ENCODE data around the gene PIP5KL1.

Gene PIP5KL1

GRCh38 chr9:127880143-127880542, 50.4 kb downstream of the PIP5KL1 start:
- DNase-seq (ENCODE audit: low spot score) = no peak
- ChIA-PET POLR2A (ENCODE audit: low non-redundant PET) (interaction anchor here (0.7 kb wide), 1 partner anchor 482 kb away, joined by 9 read pairs; no protein-coding TSS in a partner anchor), CTCF (no interaction called here)
- TF ChIP-seq CTCF (conservative IDR thresholded peaks at IDR 0.05; ENCODE audit: low read depth) = no peak
- no peak overlapping the region for H3K27ac ChIP-seq

GRCh38 chr9:127878652-127879390, 51.8 kb downstream of the PIP5KL1 start:
- no peak for TF ChIP-seq CTCF (conservative IDR thresholded peaks at IDR 0.05; ENCODE audit: low read depth)
- ChIA-PET POLR2A (ENCODE audit: low non-redundant PET) (interaction anchor here (0.7 kb wide), 1 partner anchor 9 kb away, joined by 19 read pairs; no protein-coding TSS in a partner anchor), CTCF (interaction anchor here (0.8 to 1.0 kb wide), 2 partner anchors 9 to 43 kb away, joined by 4 read pairs; no protein-coding TSS in a partner anchor)
- H3K27ac ChIP-seq = peak overlapping the region; percentile 87
- DNase-seq (ENCODE audit: low spot score) = no peak

GRCh38 chr9:127878001-127878651, 52.5 kb downstream of the PIP5KL1 start:
- no peak for DNase-seq (ENCODE audit: low spot score)
- no peak for TF ChIP-seq CTCF (conservative IDR thresholded peaks at IDR 0.05; ENCODE audit: low read depth)
- POLR2A ChIA-PET (ENCODE audit: low non-redundant PET) = no interaction called here
- CTCF ChIA-PET = interaction anchor here (0.8 to 1.0 kb wide), 3 partner anchors 8 to 133 kb away, joined by 3 to 4 read pairs (median 4); no protein-coding TSS in a partner anchor
- H3K27ac ChIP-seq = peak overlapping the region; percentile 87

GRCh38 chr9:127877566-127877998, 53.0 kb downstream of the PIP5KL1 start, which contains the start of gene AK1:
AK1 (minus strand) TSS chr9:127877675; CDS start chr9:127874617, 3,058 bp downstream.
- ChIA-PET CTCF (interaction anchor here (0.5 to 1.0 kb wide), 4 partner anchors 8 to 644 kb away, joined by 3 to 4 read pairs (median 3); no protein-coding TSS in a partner anchor), POLR2A (ENCODE audit: low non-redundant PET) (no interaction called here)
- peak within 1 kb of the TSS; percentile 87 for H3K27ac ChIP-seq
- no peak for TF ChIP-seq CTCF (conservative IDR thresholded peaks at IDR 0.05; ENCODE audit: low read depth)
- DNase-seq (ENCODE audit: low spot score) = peak; percentile 81

GRCh38 chr9:127876764-127877562, 53.6 kb downstream of the PIP5KL1 start:
- CTCF ChIA-PET = interaction anchor here (0.5 to 1.1 kb wide), 7 partner anchors 44 to 643 kb away, joined by 3 to 5 read pairs (median 3); partner anchors contain the start of gene TOR2A
- peak; percentile 31 for DNase-seq (ENCODE audit: low spot score)
- no peak for TF ChIP-seq CTCF (conservative IDR thresholded peaks at IDR 0.05; ENCODE audit: low read depth)

More at GRCh38 chr9:127876764-127877562, 53.6 kb downstream of the PIP5KL1 start:
- POLR2A ChIA-PET (ENCODE audit: low non-redundant PET) = interaction anchor here (0.6 kb wide), 1 partner anchor 44 kb away, joined by 3 read pairs; no protein-coding TSS in a partner anchor
- H3K27ac ChIP-seq = peak overlapping the region; percentile 87
